RWPE1 (cell line): ENCODE measurements around the gene XKR8.

Source experiments
- CTCF ChIA-PET: fragments of 350-600 bp; sonication (Branson Sonifier 250); formaldehyde crosslinking; extraction: SDS; loops from one replicate; lab custom pipeline; 2021; lab: Yijun Ruan, JAX
- POLR2A ChIA-PET: fragments of 400-600 bp; formaldehyde crosslinking; extraction: SDS; loops from one replicate; lab custom pipeline; 2020; ENCODE audit warnings: antibody characterized with exemption; ENCODE audit not compliant: low non-redundant PET; lab: Yijun Ruan, JAX
- DNase-seq: peaks from one replicate; pipeline ENCODE4 v3.0.0; 2012; ENCODE audit warnings: low spot score
- H3K27ac ChIP-seq: fragments of 450-650 bp; 2 replicates; pipeline ENCODE4 v1.5.1; 2017
- TF ChIP-seq, protein P1 (sequence below): fragments of 450-650 bp; conservative IDR thresholded peaks from 2 replicates; pipeline ENCODE4 v1.5.1; 2017; ENCODE audit warnings: low read depth, mild to moderate bottlenecking

The XKR8 gene, protein sequence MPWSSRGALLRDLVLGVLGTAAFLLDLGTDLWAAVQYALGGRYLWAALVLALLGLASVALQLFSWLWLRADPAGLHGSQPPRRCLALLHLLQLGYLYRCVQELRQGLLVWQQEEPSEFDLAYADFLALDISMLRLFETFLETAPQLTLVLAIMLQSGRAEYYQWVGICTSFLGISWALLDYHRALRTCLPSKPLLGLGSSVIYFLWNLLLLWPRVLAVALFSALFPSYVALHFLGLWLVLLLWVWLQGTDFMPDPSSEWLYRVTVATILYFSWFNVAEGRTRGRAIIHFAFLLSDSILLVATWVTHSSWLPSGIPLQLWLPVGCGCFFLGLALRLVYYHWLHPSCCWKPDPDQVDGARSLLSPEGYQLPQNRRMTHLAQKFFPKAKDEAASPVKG

DNA sequence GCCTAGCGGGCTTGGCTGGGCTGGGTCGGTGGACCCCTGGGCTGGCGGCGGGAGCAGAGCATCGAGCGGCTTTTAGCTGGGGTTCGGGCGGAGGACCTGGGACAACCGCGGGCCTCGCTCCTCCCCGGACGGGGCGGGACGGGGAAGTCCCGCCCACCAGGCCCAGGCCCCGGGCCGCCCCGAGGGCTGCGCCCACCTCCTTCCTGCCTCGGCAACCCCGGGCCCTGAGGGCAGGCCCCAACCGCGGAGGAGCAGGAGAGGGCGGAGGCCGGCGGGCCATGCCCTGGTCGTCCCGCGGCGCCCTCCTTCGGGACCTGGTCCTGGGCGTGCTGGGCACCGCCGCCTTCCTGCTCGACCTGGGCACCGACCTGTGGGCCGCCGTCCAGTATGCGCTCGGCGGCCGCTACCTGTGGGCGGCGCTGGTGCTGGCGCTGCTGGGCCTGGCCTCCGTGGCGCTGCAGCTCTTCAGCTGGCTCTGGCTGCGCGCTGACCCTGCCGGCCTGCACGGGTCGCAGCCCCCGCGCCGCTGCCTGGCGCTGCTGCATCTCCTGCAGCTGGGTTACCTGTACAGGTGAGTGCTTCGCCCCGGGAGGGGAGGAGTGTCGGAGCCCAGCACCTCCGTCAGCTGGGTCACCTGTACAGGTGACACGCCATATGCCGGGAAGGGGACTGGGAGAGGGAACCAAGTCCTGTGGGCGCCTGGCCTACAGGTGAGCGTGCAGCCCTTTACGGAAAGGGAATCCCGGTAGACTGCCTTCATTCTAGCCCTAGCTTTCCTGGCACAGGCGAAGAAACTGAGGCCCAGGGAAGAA is at the start of gene XKR8:
Gene XKR8, plus strand, starts transcription at position 182 of the 812 bp plus-strand sequence. Its CDS starts 97 bp downstream, at position 279.
- TF ChIP-seq, protein P1, sequence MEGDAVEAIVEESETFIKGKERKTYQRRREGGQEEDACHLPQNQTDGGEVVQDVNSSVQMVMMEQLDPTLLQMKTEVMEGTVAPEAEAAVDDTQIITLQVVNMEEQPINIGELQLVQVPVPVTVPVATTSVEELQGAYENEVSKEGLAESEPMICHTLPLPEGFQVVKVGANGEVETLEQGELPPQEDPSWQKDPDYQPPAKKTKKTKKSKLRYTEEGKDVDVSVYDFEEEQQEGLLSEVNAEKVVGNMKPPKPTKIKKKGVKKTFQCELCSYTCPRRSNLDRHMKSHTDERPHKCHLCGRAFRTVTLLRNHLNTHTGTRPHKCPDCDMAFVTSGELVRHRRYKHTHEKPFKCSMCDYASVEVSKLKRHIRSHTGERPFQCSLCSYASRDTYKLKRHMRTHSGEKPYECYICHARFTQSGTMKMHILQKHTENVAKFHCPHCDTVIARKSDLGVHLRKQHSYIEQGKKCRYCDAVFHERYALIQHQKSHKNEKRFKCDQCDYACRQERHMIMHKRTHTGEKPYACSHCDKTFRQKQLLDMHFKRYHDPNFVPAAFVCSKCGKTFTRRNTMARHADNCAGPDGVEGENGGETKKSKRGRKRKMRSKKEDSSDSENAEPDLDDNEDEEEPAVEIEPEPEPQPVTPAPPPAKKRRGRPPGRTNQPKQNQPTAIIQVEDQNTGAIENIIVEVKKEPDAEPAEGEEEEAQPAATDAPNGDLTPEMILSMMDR, result peak; percentile 62
- H3K27ac ChIP-seq, result peak within 1 kb of the TSS; percentile 90
- DNase-seq, result peak; percentile 87
- CTCF ChIA-PET, result interaction anchor here (0.5 to 1.4 kb wide), 2 partner anchors 14 to 102 kb away, joined by 3 to 5 read pairs; no protein-coding TSS in a partner anchor
- POLR2A ChIA-PET, result interaction anchor here (0.6 to 1.3 kb wide), 3 partner anchors 90 to 688 kb away, joined by 3 to 5 read pairs (median 4); partner anchors contain the start of genes IFI6 and RNU11

DNA sequence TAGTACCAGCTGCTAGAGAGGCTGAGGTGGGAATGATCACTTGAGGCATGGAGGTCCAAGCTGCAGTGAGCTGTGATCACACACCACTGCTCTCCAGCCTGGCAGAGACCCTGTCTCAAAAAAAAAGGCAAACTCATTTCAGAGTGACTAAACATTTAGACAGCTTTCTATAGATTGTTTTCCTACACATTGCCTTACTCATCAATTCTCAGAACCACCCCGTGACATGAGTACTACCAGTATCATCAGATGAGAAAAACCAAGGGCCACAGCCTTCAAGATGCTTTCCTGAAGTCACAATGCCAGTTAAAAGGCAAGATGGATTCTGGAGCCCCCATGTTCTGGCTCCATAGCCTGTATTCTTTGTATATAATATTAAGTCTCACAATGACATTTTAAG is 47.3 kb upstream of the XKR8 start:
- no peak overlapping the region for H3K27ac ChIP-seq
- TF ChIP-seq, protein P1, result no peak
- no peak for DNase-seq
- POLR2A ChIA-PET, result no interaction called here
- CTCF ChIA-PET, result interaction anchor here (0.6 to 0.7 kb wide), 2 partner anchors 20 to 165 kb away, joined by 3 to 4 read pairs; no protein-coding TSS in a partner anchor

DNA sequence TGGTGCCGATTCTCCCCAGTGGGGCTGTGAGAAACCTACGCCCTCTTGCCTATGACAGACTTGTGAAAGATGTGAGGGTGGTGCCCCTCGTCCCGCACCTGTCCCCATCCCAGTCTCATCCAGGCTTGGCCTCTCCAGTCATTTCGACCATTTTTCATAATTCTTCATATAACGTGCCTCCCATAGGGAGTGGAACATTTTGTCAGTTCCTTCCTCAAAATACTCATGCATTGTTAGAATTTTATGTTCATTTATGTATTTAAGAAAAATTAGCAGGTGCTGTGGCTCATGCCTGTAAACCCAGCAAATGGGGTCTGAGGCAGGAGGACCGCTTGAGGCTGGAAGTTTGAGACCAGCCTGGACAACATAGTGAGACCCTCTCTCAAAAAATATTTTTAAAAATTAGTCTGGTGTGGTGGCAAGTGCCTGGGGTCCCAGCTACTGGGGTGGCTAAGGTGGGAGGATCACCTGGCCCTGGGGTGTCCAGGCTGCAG is 44.6 kb upstream of the XKR8 start:
- TF ChIP-seq, protein P1, result no peak
- POLR2A ChIA-PET, result no interaction called here
- peak overlapping the region; percentile 82 for H3K27ac ChIP-seq
- DNase-seq, result no peak
- CTCF ChIA-PET, result no interaction called here

DNA sequence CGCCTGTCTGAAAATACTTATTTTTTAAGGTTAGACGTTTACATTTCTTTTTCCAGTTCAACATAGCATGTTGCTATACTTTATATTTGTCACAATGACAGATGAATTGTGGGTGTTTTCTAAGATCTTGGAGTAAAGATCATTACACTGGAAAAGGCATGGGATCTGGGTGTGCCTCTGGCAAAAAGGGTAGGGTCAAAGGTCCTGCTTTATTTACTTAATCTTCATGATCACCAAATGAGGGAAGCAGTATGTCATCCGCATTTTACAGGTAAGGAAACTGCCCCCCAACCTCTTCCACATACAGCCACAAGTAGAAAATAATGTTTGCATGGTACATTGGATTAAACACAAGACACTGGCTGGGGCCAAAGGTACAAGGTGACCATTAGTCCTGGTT is 37.5 kb upstream of the XKR8 start:
- TF ChIP-seq, protein P1, result no peak
- H3K27ac ChIP-seq, result no peak overlapping the region
- no peak for DNase-seq
- CTCF ChIA-PET, result no interaction called here
- POLR2A ChIA-PET, result no interaction called here

DNA sequence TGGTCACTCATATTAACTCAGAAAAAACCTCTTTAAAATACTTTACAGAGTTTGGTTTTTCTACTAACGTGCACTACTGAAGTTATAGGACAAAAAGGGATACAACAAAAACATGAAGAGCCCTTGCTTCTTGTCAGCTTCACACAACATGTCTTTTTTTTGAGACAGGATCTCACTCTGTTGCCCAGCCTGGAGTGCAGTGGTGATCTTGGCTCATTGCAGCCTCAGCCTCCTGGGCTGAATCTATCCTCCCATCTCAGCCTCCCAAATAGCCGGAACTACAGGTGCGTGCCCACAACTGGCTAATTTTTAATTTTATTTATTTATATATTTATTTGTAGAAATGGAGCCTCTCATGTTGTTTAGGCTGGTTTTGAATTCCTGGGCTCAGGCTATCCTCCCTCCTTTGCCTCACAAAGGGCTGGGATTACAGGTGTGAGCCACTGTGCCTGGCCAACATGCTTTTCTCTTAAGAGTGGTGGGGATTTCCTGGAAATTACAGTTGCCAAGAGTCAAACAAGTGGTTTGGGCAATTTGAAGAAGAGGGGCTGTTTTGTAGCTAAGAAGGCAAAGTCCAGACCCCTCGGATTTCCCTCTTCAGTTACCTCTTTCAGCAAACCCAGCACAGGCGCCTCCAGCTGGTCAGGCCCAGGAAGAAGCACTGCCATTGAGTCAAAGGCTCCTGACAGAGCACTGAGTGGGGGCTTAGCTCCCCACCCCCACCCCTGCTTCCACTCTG is 31.4 kb upstream of the XKR8 start:
- no peak for DNase-seq
- TF ChIP-seq, protein P1, result no peak
- H3K27ac ChIP-seq, result no peak overlapping the region
- POLR2A ChIA-PET, result no interaction called here
- CTCF ChIA-PET, result interaction anchor here (1.2 kb wide), 1 partner anchor 11 kb away, joined by 3 read pairs; no protein-coding TSS in a partner anchor

DNA sequence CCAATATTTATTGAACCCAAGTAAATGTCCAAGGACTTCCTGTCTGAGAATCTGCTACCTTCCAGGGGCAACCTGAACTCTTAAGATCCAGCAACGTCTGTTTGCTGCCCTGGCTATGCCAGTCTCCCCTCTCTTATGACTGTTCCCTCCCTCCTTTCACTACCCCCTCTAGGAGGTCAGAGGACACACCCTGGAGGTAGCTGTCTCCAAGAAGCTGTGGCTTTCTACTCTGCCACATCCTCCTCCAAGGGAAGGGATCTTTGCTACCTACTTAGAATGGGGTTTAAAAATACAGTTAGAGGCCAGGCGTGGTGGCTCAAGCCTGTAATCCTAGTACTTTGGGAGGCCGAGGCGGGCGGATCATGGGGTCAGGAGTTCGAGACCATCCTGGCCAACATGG is 28.6 kb upstream of the XKR8 start:
- no peak overlapping the region for H3K27ac ChIP-seq
- TF ChIP-seq, protein P1, result no peak
- DNase-seq, result no peak
- ChIA-PET POLR2A (no interaction called here), CTCF (interaction anchor here (0.6 kb wide), 1 partner anchor 259 kb away, joined by 3 read pairs; no protein-coding TSS in a partner anchor)
